HEK293 (cell line): ENCODE measurements around the gene TRPC4AP.
A peak's percentile ranks its signal among the peaks of the same experiment; 100 is the strongest.

Experiments used
- GLI4 ChIP-seq: fragments of 450-650 bp; formaldehyde crosslinking; IDR thresholded peaks from 2 replicates; pipeline ENCODE4 v1.5.1; 2016; ENCODE audit warnings: missing biosample characterization, missing genetic modification characterization
- HOXA7 ChIP-seq: sonication (generic); formaldehyde crosslinking; IDR thresholded peaks from 2 replicates; pipeline ENCODE4 v1.8.1; 2022; ENCODE audit warnings: missing genetic modification reagents, borderline replicate concordance
- OSR2 ChIP-seq: fragments of 450-650 bp; formaldehyde crosslinking; IDR thresholded peaks from 2 replicates; pipeline ENCODE4 v1.5.1; 2016; ENCODE audit warnings: missing biosample characterization, missing genetic modification characterization
- SCRT2 ChIP-seq: fragments of 450-650 bp; formaldehyde crosslinking; IDR thresholded peaks from 2 replicates; pipeline ENCODE4 v1.5.1; 2016; ENCODE audit warnings: missing biosample characterization, missing genetic modification characterization
- TRIM28 ChIP-seq: IDR thresholded peaks from 2 replicates; pipeline ENCODE4 v1.6.1; 2011; ENCODE audit warnings: low read length, control low read depth, borderline replicate concordance
- WT1 ChIP-seq: fragments of 450-650 bp; formaldehyde crosslinking; IDR thresholded peaks from 2 replicates; pipeline ENCODE4 v1.5.1; 2016; ENCODE audit warnings: missing biosample characterization, missing genetic modification characterization
- ZNF10 ChIP-seq: fragments of 450-650 bp; formaldehyde crosslinking; IDR thresholded peaks from 2 replicates; pipeline ENCODE4 v1.5.1; 2017; ENCODE audit warnings: missing biosample characterization, missing genetic modification characterization
- ZNF138 ChIP-seq: fragments of 450-650 bp; formaldehyde crosslinking; IDR thresholded peaks from 2 replicates; pipeline ENCODE4 v1.5.1; 2016; ENCODE audit warnings: missing biosample characterization, missing genetic modification characterization, borderline replicate concordance
- ZNF175 ChIP-seq: fragments of 450-650 bp; formaldehyde crosslinking; IDR thresholded peaks from 2 replicates; pipeline ENCODE4 v1.5.1; 2016; ENCODE audit warnings: missing biosample characterization, missing genetic modification characterization
- ZNF223 ChIP-seq: fragments of 450-650 bp; formaldehyde crosslinking; IDR thresholded peaks from 2 replicates; pipeline ENCODE4 v1.5.1; 2016; ENCODE audit warnings: missing biosample characterization, missing genetic modification characterization
- ZNF350 ChIP-seq: fragments of 450-650 bp; formaldehyde crosslinking; IDR thresholded peaks from 2 replicates; pipeline ENCODE4 v1.5.0; 2017; ENCODE audit warnings: missing biosample characterization, mild to moderate bottlenecking, missing genetic modification characterization
- ZNF416 ChIP-seq: fragments of 450-650 bp; formaldehyde crosslinking; IDR thresholded peaks from 2 replicates; pipeline ENCODE4 v1.5.1; 2016; ENCODE audit warnings: missing biosample characterization, missing genetic modification characterization
- ZNF433 ChIP-seq: fragments of 450-650 bp; formaldehyde crosslinking; IDR thresholded peaks from 2 replicates; pipeline ENCODE4 v1.5.1; 2016; ENCODE audit warnings: missing biosample characterization, missing genetic modification characterization, low read depth
- ZNF530 ChIP-seq: fragments of 450-650 bp; formaldehyde crosslinking; IDR thresholded peaks from 2 replicates; pipeline ENCODE4 v1.5.1; 2016; ENCODE audit warnings: low read depth, missing biosample characterization, missing genetic modification characterization
- ZNF548 ChIP-seq: fragments of 450-650 bp; formaldehyde crosslinking; IDR thresholded peaks from 2 replicates; pipeline ENCODE4 v1.5.1; 2016; ENCODE audit warnings: missing biosample characterization, missing genetic modification characterization
- ZNF585B ChIP-seq: fragments of 450-650 bp; formaldehyde crosslinking; IDR thresholded peaks from 2 replicates; pipeline ENCODE4 v1.5.1; 2016; ENCODE audit warnings: missing biosample characterization, missing genetic modification characterization
- ZNF747 ChIP-seq: fragments of 450-650 bp; formaldehyde crosslinking; IDR thresholded peaks from 2 replicates; pipeline ENCODE4 v1.5.1; 2016; ENCODE audit warnings: missing biosample characterization, missing genetic modification characterization
- ZSCAN23 ChIP-seq: fragments of 450-650 bp; formaldehyde crosslinking; IDR thresholded peaks from 2 replicates; pipeline ENCODE4 v1.5.1; 2016; ENCODE audit warnings: missing biosample characterization, missing genetic modification characterization
- ZSCAN30 ChIP-seq: fragments of 450-650 bp; IDR thresholded peaks from 2 replicates; pipeline ENCODE4 v1.5.1; 2018; ENCODE audit warnings: missing biosample characterization, mild to moderate bottlenecking, missing genetic modification characterization, moderate library complexity
- TF ChIP-seq, protein P1 (sequence below): fragments of 450-650 bp; formaldehyde crosslinking; IDR thresholded peaks from 2 replicates; pipeline ENCODE4 v1.5.1; 2016; ENCODE audit warnings: missing biosample characterization, missing genetic modification characterization
- TF ChIP-seq, protein P2 (sequence below): fragments of 450-650 bp; formaldehyde crosslinking; IDR thresholded peaks from 2 replicates; pipeline ENCODE4 v1.5.1; 2016; ENCODE audit warnings: missing biosample characterization, missing genetic modification characterization, borderline replicate concordance
- TF ChIP-seq, protein P3 (sequence below): fragments of 450-650 bp; formaldehyde crosslinking; IDR thresholded peaks from 2 replicates; pipeline ENCODE4 v1.5.1; 2016; ENCODE audit warnings: missing biosample characterization, missing genetic modification characterization
- TF ChIP-seq, protein P4 (sequence below): fragments of 450-650 bp; formaldehyde crosslinking; conservative IDR thresholded peaks from 2 replicates; pipeline ENCODE4 v1.5.1; 2016; ENCODE audit warnings: low read depth, missing biosample characterization, missing genetic modification characterization
- TF ChIP-seq, protein P5 (sequence below): fragments of 450-650 bp; IDR thresholded peaks from 2 replicates; pipeline ENCODE4 v1.5.1; 2018; ENCODE audit warnings: missing biosample characterization, missing genetic modification characterization

TRPC4AP gene

DNA sequence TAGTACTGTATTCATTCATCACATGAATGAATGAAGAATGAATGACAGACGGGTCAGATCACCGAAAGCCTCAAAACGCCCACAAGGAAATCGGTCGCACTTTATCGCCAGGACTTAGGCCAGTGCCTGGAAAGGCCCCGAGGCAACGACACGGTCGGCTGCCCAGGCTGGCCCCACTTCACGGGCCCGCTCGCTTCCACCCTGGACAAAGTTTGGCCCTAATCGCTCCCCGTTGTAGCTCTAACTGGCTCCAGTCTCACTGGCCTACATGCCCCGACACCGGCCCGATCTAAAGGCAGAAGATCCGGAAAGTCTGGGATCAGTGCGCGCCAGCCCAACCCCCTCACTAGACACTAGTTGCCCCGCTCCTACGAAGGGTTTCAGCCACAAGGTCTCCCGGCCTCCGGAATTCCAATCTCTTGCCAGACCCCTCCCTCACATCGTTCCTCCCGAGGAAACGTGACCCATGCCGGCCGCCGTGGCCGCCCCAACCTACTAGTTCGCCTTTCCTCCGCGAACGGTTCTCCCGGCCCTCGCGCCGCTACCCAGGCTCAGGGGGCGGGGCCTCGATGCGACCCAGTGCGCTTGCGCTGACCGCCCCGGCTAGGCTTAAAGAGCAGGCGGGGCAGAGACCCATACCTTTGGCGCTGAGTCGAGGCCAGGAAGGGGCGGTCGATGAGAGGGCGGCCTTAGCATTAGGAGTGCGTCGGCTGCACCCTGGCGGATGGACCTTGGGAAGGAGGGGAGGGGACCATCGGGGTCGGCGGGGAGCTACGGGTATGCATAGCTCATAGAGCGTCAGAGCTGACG, 137.2 kb downstream of the TRPC4AP start, which contains the start of the genes GSS and MYH7B (continued):
- TF ChIP-seq, protein P1, sequence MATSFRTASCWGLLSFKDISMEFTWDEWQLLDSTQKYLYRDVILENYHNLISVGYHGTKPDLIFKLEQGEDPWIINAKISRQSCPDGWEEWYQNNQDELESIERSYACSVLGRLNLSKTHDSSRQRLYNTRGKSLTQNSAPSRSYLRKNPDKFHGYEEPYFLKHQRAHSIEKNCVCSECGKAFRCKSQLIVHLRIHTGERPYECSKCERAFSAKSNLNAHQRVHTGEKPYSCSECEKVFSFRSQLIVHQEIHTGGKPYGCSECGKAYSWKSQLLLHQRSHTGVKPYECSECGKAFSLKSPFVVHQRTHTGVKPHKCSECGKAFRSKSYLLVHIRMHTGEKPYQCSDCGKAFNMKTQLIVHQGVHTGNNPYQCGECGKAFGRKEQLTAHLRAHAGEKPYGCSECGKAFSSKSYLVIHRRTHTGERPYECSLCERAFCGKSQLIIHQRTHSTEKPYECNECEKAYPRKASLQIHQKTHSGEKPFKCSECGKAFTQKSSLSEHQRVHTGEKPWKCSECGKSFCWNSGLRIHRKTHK (tag by site-specific recombination): no peak
- TF ChIP-seq ZNF530 (tag by site-specific recombination) (no peak), ZNF10 (tag by site-specific recombination) (no peak), ZNF548 (tag by site-specific recombination) (0 out of 2 replicates have a peak, but pooled peaks have one; percentile 10), OSR2 (tag by site-specific recombination) (no peak), ZNF223 (tag by site-specific recombination) (no peak), GLI4 (tag by site-specific recombination) (no peak), WT1 (tag by site-specific recombination) (peak; percentile 43; the same call in 1 of the 2 replicates), ZNF747 (tag by site-specific recombination) (no peak), ZNF138 (tag by site-specific recombination) (no peak), SCRT2 (tag by site-specific recombination) (peak; percentile 94), ZNF350 (no peak), ZNF433 (tag by site-specific recombination) (no peak), ZNF175 (no peak), ZSCAN30 (peak; percentile 94), ZNF585B (no peak), ZSCAN23 (peak; percentile 91; the same call in 1 of the 2 replicates), ZNF416 (0 out of 2 replicates have a peak, but pooled peaks have one; percentile 22), TRIM28 (no peak; the same call in 1 of the 2 replicates), HOXA7 (no peak)
- TF ChIP-seq, protein P2, sequence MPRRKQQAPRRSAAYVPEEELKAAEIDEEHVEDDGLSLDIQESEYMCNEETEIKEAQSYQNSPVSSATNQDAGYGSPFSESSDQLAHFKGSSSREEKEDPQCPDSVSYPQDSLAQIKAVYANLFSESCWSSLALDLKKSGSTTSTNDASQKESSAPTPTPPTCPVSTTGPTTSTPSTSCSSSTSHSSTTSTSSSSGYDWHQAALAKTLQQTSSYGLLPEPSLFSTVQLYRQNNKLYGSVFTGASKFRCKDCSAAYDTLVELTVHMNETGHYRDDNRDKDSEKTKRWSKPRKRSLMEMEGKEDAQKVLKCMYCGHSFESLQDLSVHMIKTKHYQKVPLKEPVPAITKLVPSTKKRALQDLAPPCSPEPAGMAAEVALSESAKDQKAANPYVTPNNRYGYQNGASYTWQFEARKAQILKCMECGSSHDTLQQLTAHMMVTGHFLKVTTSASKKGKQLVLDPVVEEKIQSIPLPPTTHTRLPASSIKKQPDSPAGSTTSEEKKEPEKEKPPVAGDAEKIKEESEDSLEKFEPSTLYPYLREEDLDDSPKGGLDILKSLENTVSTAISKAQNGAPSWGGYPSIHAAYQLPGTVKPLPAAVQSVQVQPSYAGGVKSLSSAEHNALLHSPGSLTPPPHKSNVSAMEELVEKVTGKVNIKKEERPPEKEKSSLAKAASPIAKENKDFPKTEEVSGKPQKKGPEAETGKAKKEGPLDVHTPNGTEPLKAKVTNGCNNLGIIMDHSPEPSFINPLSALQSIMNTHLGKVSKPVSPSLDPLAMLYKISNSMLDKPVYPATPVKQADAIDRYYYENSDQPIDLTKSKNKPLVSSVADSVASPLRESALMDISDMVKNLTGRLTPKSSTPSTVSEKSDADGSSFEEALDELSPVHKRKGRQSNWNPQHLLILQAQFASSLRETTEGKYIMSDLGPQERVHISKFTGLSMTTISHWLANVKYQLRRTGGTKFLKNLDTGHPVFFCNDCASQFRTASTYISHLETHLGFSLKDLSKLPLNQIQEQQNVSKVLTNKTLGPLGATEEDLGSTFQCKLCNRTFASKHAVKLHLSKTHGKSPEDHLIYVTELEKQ (tag by site-specific recombination): no peak
- TF ChIP-seq, protein P3, sequence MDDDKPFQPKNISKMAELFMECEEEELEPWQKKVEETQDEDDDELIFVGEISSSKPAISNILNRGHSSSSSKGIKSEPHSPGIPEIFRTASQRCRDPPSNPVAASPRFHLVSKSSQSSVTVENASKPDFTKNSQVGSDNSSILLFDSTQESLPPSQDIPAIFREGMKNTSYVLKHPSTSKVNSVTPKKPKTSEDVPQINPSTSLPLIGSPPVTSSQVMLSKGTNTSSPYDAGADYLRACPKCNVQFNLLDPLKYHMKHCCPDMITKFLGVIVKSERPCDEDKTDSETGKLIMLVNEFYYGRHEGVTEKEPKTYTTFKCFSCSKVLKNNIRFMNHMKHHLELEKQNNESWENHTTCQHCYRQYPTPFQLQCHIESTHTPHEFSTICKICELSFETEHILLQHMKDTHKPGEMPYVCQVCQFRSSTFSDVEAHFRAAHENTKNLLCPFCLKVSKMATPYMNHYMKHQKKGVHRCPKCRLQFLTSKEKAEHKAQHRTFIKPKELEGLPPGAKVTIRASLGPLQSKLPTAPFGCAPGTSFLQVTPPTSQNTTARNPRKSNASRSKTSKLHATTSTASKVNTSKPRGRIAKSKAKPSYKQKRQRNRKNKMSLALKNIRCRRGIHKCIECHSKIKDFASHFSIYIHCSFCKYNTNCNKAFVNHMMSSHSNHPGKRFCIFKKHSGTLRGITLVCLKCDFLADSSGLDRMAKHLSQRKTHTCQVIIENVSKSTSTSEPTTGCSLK (tag by site-specific recombination): no peak
- TF ChIP-seq, protein P4, sequence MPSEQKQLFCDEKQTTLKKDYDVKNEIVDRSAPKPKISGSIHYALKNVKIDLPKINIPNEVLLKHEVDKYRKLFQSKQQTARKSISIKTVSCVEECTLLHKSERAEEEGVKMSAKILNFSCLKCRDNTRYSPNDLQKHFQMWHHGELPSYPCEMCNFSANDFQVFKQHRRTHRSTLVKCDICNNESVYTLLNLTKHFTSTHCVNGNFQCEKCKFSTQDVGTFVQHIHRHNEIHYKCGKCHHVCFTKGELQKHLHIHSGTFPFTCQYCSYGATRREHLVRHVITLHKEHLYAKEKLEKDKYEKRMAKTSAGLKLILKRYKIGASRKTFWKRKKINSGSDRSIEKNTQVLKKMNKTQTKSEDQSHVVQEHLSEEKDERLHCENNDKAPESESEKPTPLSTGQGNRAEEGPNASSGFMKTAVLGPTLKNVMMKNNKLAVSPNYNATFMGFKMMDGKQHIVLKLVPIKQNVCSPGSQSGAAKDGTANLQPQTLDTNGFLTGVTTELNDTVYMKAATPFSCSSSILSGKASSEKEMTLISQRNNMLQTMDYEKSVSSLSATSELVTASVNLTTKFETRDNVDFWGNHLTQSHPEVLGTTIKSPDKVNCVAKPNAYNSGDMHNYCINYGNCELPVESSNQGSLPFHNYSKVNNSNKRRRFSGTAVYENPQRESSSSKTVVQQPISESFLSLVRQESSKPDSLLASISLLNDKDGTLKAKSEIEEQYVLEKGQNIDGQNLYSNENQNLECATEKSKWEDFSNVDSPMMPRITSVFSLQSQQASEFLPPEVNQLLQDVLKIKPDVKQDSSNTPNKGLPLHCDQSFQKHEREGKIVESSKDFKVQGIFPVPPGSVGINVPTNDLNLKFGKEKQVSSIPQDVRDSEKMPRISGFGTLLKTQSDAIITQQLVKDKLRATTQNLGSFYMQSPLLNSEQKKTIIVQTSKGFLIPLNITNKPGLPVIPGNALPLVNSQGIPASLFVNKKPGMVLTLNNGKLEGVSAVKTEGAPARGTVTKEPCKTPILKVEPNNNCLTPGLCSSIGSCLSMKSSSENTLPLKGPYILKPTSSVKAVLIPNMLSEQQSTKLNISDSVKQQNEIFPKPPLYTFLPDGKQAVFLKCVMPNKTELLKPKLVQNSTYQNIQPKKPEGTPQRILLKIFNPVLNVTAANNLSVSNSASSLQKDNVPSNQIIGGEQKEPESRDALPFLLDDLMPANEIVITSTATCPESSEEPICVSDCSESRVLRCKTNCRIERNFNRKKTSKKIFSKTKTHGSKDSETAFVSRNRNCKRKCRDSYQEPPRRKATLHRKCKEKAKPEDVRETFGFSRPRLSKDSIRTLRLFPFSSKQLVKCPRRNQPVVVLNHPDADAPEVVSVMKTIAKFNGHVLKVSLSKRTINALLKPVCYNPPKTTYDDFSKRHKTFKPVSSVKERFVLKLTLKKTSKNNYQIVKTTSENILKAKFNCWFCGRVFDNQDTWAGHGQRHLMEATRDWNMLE (tag by site-specific recombination): peak; percentile 27
- TF ChIP-seq, protein P5, sequence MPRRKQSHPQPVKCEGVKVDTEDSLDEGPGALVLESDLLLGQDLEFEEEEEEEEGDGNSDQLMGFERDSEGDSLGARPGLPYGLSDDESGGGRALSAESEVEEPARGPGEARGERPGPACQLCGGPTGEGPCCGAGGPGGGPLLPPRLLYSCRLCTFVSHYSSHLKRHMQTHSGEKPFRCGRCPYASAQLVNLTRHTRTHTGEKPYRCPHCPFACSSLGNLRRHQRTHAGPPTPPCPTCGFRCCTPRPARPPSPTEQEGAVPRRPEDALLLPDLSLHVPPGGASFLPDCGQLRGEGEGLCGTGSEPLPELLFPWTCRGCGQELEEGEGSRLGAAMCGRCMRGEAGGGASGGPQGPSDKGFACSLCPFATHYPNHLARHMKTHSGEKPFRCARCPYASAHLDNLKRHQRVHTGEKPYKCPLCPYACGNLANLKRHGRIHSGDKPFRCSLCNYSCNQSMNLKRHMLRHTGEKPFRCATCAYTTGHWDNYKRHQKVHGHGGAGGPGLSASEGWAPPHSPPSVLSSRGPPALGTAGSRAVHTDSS: no peak
